Stimulated activated CD8-positive, alpha-beta memory T cell treated with anti-CD3 and anti-CD28 coated beads, Interleukin-7, amount 100 ng/mL, for 4 hours (primary cell): Measurements from ENCODE around the gene MLLT3.

Experiments
- DNase-seq, 2 donors: peaks; one replicate each; pipeline ENCODE4 v3.0.0-alpha.2; 2020; ENCODE audit warnings: low read depth in 2 of 2

The MLLT3 gene

GRCh38 chr9:20349568-20349967 lies 272.7 kb downstream of the MLLT3 start:
- no peak for DNase-seq

- DNase-seq: no peak
These were observed 279.0 kb downstream of the MLLT3 start for GRCh38 chr9:20343325-20343724.

GRCh38 chr9:20340511-20340861 lies 281.8 kb downstream of the MLLT3 start:
- DNase-seq: no peak

- DNase-seq: no peak
These were observed 286.5 kb downstream of the MLLT3 start for GRCh38 chr9:20335668-20336332.

- DNase-seq: no peak
These were observed 288.3 kb downstream of the MLLT3 start for GRCh38 chr9:20333991-20334390.

- no peak for DNase-seq
These were observed 291.1 kb downstream of the MLLT3 start for GRCh38 chr9:20331095-20331685.

GRCh38 chr9:20330688-20331087 lies 291.6 kb downstream of the MLLT3 start:
- DNase-seq: no peak

- no peak for DNase-seq
These were observed 295.8 kb downstream of the MLLT3 start for GRCh38 chr9:20326516-20326915.

GRCh38 chr9:20325008-20325407 lies 297.3 kb downstream of the MLLT3 start:
- DNase-seq: no peak

GRCh38 chr9:20322212-20322611 lies 300.1 kb downstream of the MLLT3 start:
- no peak for DNase-seq

GRCh38 chr9:20321423-20322082 lies 300.7 kb downstream of the MLLT3 start:
- DNase-seq: peak in 1 of 2 donors; percentile 27

GRCh38 chr9:20320921-20321320 lies 301.4 kb downstream of the MLLT3 start:
- no peak for DNase-seq

GRCh38 chr9:20319641-20320337 lies 302.5 kb downstream of the MLLT3 start:
- no peak for DNase-seq

GRCh38 chr9:20319241-20319640 lies 303.1 kb downstream of the MLLT3 start:
- DNase-seq: no peak

GRCh38 chr9:20317701-20318100 lies 304.6 kb downstream of the MLLT3 start:
- DNase-seq: no peak

- DNase-seq: no peak
These were observed 305.9 kb downstream of the MLLT3 start for GRCh38 chr9:20316372-20316771.

GRCh38 chr9:20315677-20316076 lies 306.6 kb downstream of the MLLT3 start:
- no peak for DNase-seq

GRCh38 chr9:20314981-20315380 lies 307.3 kb downstream of the MLLT3 start:
- DNase-seq: no peak

GRCh38 chr9:20313415-20313814 lies 308.9 kb downstream of the MLLT3 start:
- DNase-seq: no peak

- no peak for DNase-seq
These were observed 309.6 kb downstream of the MLLT3 start for GRCh38 chr9:20312732-20313131.

- no peak for DNase-seq
These were observed 312.3 kb downstream of the MLLT3 start for GRCh38 chr9:20310024-20310423.

- DNase-seq: no peak
These were observed 313.2 kb downstream of the MLLT3 start for GRCh38 chr9:20309124-20309523.

GRCh38 chr9:20307621-20308020 lies 314.7 kb downstream of the MLLT3 start:
- no peak for DNase-seq
